Osteoblast (primary cell): ENCODE data around the gene CRTC1. TPM values are rescaled to one million over a fixed set of nuclear protein-coding genes. Genes with fewer than 3 reads are reported as not detected.

Source experiments
- DNase-seq: peaks from one replicate; pipeline ENCODE4 v3.0.0; 2011; ENCODE audit warnings: low spot score, mixed read lengths; ENCODE audit not compliant: insufficient read length; ENCODE audit errors: missing footprints
- H2AFZ ChIP-seq: 2 replicates; pipeline ENCODE4 v1.6.0; 2011; ENCODE audit warnings: mild to moderate bottlenecking, low read length
- H3K27ac ChIP-seq: 2 replicates; pipeline ENCODE4 v1.5.1; 2011; ENCODE audit warnings: mild to moderate bottlenecking, low read depth, low read length, moderate library complexity
- H3K27me3 ChIP-seq: 2 replicates; pipeline ENCODE4 v1.6.0; 2012; ENCODE audit warnings: mild to moderate bottlenecking, control low read depth, inconsistent platforms, low read length, moderate library complexity; ENCODE audit not compliant: insufficient read depth
- H3K36me3 ChIP-seq: 2 replicates; pipeline ENCODE4 v1.5.1; 2011; ENCODE audit warnings: mild to moderate bottlenecking, low read length, control low read depth, moderate library complexity; ENCODE audit not compliant: insufficient read depth
- H3K4me1 ChIP-seq: 2 replicates; pipeline ENCODE4 v1.5.1; 2011; ENCODE audit warnings: mild to moderate bottlenecking, low read length, control low read depth, moderate library complexity; ENCODE audit not compliant: insufficient read depth
- H3K4me2 ChIP-seq: 2 replicates; pipeline ENCODE4 v1.6.0; 2011; ENCODE audit warnings: mild to moderate bottlenecking, low read length; ENCODE audit not compliant: insufficient read depth
- H3K4me3 ChIP-seq: fragments of 200-600 bp; sonication (generic); 3 replicates; pipeline ENCODE4 v1.5.1; 2012; ENCODE audit warnings: mild to moderate bottlenecking, low read length, inconsistent platforms; ENCODE audit not compliant: insufficient read depth
- H3K79me2 ChIP-seq: 2 replicates; pipeline ENCODE4 v1.6.0; 2012; ENCODE audit warnings: mild to moderate bottlenecking, low read length, control low read depth, inconsistent platforms; ENCODE audit not compliant: insufficient read depth
- H3K9me3 ChIP-seq: 2 replicates; pipeline ENCODE4 v1.5.1; 2011; ENCODE audit warnings: low read depth, low read length, control low read depth
- H4K20me1 ChIP-seq: 2 replicates; pipeline ENCODE4 v1.6.0; 2012; ENCODE audit warnings: mild to moderate bottlenecking, low read length, control low read depth; ENCODE audit not compliant: insufficient read depth
- CTCF ChIP-seq: IDR thresholded peaks from 2 replicates; pipeline ENCODE4 v1.5.1; 2011; ENCODE audit warnings: mild to moderate bottlenecking, low read depth, low read length, moderate library complexity; ENCODE audit errors: extremely low read depth
- total RNA-seq: library from RNA; depleted of rRNA; stranded (reverse); fragments of >200 nt; gene quantifications from 2 replicates; pipeline ENCODE4 v1.2.3, GENCODE V29; 2012

Gene CRTC1
- total RNA-seq, 1 donor = 4.0 TPM

GRCh38 chr19:18700501-18701249 lies 17.2 kb downstream of the CRTC1 start:
- peaks cover 12% of the 10 kb centered on the region for H3K4me1 ChIP-seq
- H3K4me3 ChIP-seq = peak overlapping the region; percentile 73
- H3K27me3 ChIP-seq = no peaks in the 10 kb centered on the region
- H3K27ac ChIP-seq = peak overlapping the region; percentile 33
- H3K79me2 ChIP-seq = peaks cover 69% of the 10 kb centered on the region
- peak; percentile 98 for DNase-seq
- no peaks in the 10 kb centered on the region for H3K9me3 ChIP-seq
- H3K4me2 ChIP-seq = peak overlapping the region; percentile 98
- H4K20me1 ChIP-seq = peaks cover 72% of the 10 kb centered on the region
- no peaks in the 10 kb centered on the region for H3K36me3 ChIP-seq
- H2AFZ ChIP-seq = peak overlapping the region; percentile 92
- no peak for TF ChIP-seq CTCF

- Histone ChIP-seq H4K20me1 (peaks cover 68% of the 10 kb centered on the region), H3K4me2 (peak overlapping the region; percentile 98), H3K4me1 (peaks cover 12% of the 10 kb centered on the region), H3K27me3 (no peaks in the 10 kb centered on the region), H3K36me3 (no peaks in the 10 kb centered on the region), H2AFZ (peak overlapping the region; percentile 92), H3K9me3 (no peaks in the 10 kb centered on the region), H3K79me2 (peaks cover 65% of the 10 kb centered on the region), H3K4me3 (peak overlapping the region; percentile 73), H3K27ac (no peak overlapping the region)
- no peak for DNase-seq
- no peak for TF ChIP-seq CTCF
Measured at GRCh38 chr19:18701250-18701608, 17.7 kb downstream of the CRTC1 start.

GRCh38 chr19:18704054-18704453 lies 20.6 kb downstream of the CRTC1 start:
- H3K4me3 ChIP-seq = no peak overlapping the region
- H3K9me3 ChIP-seq = no peaks in the 10 kb centered on the region
- no peak for TF ChIP-seq CTCF
- no peak overlapping the region for H3K27ac ChIP-seq
- peaks cover 66% of the 10 kb centered on the region for H3K79me2 ChIP-seq
- no peaks in the 10 kb centered on the region for H3K27me3 ChIP-seq
- no peak overlapping the region for H3K4me2 ChIP-seq
- peaks cover 68% of the 10 kb centered on the region for H4K20me1 ChIP-seq
- peaks cover 12% of the 10 kb centered on the region for H3K4me1 ChIP-seq
- H2AFZ ChIP-seq = no peak overlapping the region
- DNase-seq = no peak
- no peaks in the 10 kb centered on the region for H3K36me3 ChIP-seq

GRCh38 chr19:18704971-18705370 lies 21.5 kb downstream of the CRTC1 start:
- Histone ChIP-seq H4K20me1 (peaks cover 68% of the 10 kb centered on the region), H3K4me2 (no peak overlapping the region), H3K4me1 (peaks cover 12% of the 10 kb centered on the region), H2AFZ (no peak overlapping the region), H3K27me3 (no peaks in the 10 kb centered on the region), H3K9me3 (no peaks in the 10 kb centered on the region), H3K27ac (no peak overlapping the region), H3K4me3 (no peak overlapping the region), H3K36me3 (no peaks in the 10 kb centered on the region), H3K79me2 (peaks cover 66% of the 10 kb centered on the region)
- no peak for TF ChIP-seq CTCF
- no peak for DNase-seq
